Endothelial cell of umbilical vein (primary cell): Measurements from ENCODE around the gene PFKFB1.

ENCODE experiments used
- CTCF ChIP-seq, 2 donors: IDR thresholded peaks; 1 replicate in 1 of 2; 2 replicates in 1 of 2; pipeline ENCODE4 v1.5.1; 2011; ENCODE audit warnings: low read length in 2 of 2, mild to moderate bottlenecking in 2 of 2, moderate library complexity in 2 of 2, control low read depth in 1 of 2, inconsistent platforms in 1 of 2, low read depth in 1 of 2; ENCODE audit not compliant: insufficient read depth in 1 of 2; ENCODE audit errors: extremely low read depth in 1 of 2
- POLR2AphosphoS5 ChIP-seq: IDR thresholded peaks from 2 replicates; pipeline ENCODE4 v1.6.1; 2012; ENCODE audit warnings: low read depth, mild to moderate bottlenecking, control low read depth, low read length, moderate library complexity; ENCODE audit not compliant: insufficient read depth

- TF ChIP-seq CTCF (IDR thresholded peaks at IDR 0.05; ENCODE audit: extremely low read depth in 1 of 2, insufficient read depth in 1 of 2, low read depth in 1 of 2, low read length in 2 of 2): no peak
- no peak for TF ChIP-seq POLR2AphosphoS5
Measured at GRCh38 chrX:55033429-55033828, 39.4 kb upstream of the PFKFB1 start.
